Measurements from ENCODE around the gene AANAT.

The AANAT gene

GRCh38 chr17:76453431-76453743 is 14.0 kb upstream of the AANAT start (continued):
- TF ChIP-seq, protein P1, sequence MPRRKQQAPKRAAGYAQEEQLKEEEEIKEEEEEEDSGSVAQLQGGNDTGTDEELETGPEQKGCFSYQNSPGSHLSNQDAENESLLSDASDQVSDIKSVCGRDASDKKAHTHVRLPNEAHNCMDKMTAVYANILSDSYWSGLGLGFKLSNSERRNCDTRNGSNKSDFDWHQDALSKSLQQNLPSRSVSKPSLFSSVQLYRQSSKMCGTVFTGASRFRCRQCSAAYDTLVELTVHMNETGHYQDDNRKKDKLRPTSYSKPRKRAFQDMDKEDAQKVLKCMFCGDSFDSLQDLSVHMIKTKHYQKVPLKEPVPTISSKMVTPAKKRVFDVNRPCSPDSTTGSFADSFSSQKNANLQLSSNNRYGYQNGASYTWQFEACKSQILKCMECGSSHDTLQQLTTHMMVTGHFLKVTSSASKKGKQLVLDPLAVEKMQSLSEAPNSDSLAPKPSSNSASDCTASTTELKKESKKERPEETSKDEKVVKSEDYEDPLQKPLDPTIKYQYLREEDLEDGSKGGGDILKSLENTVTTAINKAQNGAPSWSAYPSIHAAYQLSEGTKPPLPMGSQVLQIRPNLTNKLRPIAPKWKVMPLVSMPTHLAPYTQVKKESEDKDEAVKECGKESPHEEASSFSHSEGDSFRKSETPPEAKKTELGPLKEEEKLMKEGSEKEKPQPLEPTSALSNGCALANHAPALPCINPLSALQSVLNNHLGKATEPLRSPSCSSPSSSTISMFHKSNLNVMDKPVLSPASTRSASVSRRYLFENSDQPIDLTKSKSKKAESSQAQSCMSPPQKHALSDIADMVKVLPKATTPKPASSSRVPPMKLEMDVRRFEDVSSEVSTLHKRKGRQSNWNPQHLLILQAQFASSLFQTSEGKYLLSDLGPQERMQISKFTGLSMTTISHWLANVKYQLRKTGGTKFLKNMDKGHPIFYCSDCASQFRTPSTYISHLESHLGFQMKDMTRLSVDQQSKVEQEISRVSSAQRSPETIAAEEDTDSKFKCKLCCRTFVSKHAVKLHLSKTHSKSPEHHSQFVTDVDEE (CRISPR knock-in tag; IDR thresholded peaks at IDR 0.05), result no peak
- TF ChIP-seq POU6F1 (CRISPR knock-in tag; IDR thresholded peaks at IDR 0.05; ENCODE audit: borderline replicate concordance, low read depth), result no peak

DNA sequence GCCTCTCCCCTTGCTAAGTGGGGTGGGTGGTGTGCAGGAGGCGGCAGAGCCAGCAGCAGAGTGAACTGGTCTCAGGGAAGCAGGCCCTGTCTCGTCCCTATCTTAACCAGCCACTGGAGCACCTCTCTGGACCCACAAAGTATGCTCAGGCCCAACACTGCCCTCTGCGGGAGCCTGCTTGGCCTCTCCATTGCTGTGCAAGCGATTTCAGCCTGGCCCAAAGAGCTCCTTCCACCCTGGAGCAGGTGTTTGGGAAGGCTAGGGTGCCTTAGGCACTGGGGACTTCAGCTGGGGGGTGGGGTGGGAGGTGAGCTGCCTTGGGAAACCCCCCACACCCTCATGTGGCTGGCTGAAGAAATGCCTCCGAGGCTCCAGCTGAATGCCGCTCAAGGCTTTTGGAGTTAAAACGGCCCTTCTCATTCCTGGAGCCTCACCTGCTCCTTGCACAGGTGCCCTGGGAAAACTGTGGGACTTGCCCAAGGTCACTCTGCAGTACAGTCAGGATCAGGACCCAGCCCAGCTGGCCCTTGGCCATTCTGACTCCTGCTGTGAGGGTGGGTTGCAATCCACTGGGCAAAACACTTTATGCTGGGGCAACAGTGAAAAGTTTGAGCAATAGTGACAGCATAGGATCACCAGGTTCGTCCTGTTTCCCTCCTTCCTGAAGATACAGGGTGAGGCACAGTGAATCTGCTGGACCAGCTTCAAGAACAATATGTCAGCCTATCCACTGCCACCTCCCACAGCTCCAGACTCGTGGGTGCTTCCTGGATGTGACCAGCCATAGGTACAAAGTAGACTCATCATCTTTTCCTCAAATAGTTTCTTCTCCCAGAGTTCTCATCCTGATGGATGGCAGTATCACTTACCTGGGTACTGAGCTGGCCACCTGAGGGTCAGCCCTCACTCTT is 8.6 kb upstream of the AANAT start:
- TF ChIP-seq TOX (CRISPR knock-in tag; IDR thresholded peaks at IDR 0.05; ENCODE audit: borderline replicate concordance), result no peak
- TF ChIP-seq, protein P1 (CRISPR knock-in tag; IDR thresholded peaks at IDR 0.05), result no peak
- TF ChIP-seq PPARA (CRISPR knock-in tag; IDR thresholded peaks at IDR 0.05; ENCODE audit: borderline replicate concordance), result no peak
- TF ChIP-seq, protein P2, sequence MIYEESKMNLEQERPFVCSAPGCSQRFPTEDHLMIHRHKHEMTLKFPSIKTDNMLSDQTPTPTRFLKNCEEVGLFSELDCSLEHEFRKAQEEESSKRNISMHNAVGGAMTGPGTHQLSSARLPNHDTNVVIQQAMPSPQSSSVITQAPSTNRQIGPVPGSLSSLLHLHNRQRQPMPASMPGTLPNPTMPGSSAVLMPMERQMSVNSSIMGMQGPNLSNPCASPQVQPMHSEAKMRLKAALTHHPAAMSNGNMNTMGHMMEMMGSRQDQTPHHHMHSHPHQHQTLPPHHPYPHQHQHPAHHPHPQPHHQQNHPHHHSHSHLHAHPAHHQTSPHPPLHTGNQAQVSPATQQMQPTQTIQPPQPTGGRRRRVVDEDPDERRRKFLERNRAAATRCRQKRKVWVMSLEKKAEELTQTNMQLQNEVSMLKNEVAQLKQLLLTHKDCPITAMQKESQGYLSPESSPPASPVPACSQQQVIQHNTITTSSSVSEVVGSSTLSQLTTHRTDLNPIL (CRISPR knock-in tag; IDR thresholded peaks at IDR 0.05; ENCODE audit: low read depth), result no peak
- TF ChIP-seq TCF4 (CRISPR knock-in tag; IDR thresholded peaks at IDR 0.05; ENCODE audit: borderline replicate concordance), result no peak
- TF ChIP-seq PATZ1 (CRISPR knock-in tag; IDR thresholded peaks at IDR 0.05; ENCODE audit: borderline replicate concordance), result no peak
- no peak for TF ChIP-seq RARB (CRISPR knock-in tag; IDR thresholded peaks at IDR 0.05)
- no peak for TF ChIP-seq ARNTL (CRISPR knock-in tag; IDR thresholded peaks at IDR 0.05; ENCODE audit: borderline replicate concordance, low read depth)
- no peak for TF ChIP-seq ZC3H10 (CRISPR knock-in tag; IDR thresholded peaks at IDR 0.05)
- no peak for TF ChIP-seq BACH2 (CRISPR knock-in tag; IDR thresholded peaks at IDR 0.05; ENCODE audit: borderline replicate concordance)
- TF ChIP-seq ISL1 (CRISPR knock-in tag; IDR thresholded peaks at IDR 0.05), result no peak
- TF ChIP-seq ZFP30 (CRISPR knock-in tag; IDR thresholded peaks at IDR 0.05), result no peak
- no peak for TF ChIP-seq POU6F1 (CRISPR knock-in tag; IDR thresholded peaks at IDR 0.05; ENCODE audit: borderline replicate concordance, low read depth)
- no peak for TF ChIP-seq ZNF70 (CRISPR knock-in tag; IDR thresholded peaks at IDR 0.05)
- no peak for TF ChIP-seq OSR1 (CRISPR knock-in tag; IDR thresholded peaks at IDR 0.05)
- TF ChIP-seq, protein P3, sequence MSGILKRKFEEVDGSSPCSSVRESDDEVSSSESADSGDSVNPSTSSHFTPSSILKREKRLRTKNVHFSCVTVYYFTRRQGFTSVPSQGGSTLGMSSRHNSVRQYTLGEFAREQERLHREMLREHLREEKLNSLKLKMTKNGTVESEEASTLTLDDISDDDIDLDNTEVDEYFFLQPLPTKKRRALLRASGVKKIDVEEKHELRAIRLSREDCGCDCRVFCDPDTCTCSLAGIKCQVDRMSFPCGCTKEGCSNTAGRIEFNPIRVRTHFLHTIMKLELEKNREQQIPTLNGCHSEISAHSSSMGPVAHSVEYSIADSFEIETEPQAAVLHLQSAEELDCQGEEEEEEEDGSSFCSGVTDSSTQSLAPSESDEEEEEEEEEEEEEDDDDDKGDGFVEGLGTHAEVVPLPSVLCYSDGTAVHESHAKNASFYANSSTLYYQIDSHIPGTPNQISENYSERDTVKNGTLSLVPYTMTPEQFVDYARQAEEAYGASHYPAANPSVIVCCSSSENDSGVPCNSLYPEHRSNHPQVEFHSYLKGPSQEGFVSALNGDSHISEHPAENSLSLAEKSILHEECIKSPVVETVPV (CRISPR knock-in tag; IDR thresholded peaks at IDR 0.05), result no peak
- peak; percentile 88 for ATAC-seq

Data from SK-N-SH treated with all-trans-retinoic acid at 6 μM for 48 hours (cell line).